Subcutaneous abdominal adipose tissue (tissue), 5 donors: ENCODE measurements around the gene NAT14.

Experiments
- H3K27ac ChIP-seq: one replicate; pipeline ENCODE4 v1.7.0; 2013; ENCODE audit warnings: low read depth, mild to moderate bottlenecking, inconsistent platforms, low read length, moderate library complexity
- H3K27me3 ChIP-seq, 5 donors: one replicate each; pipeline ENCODE4 v1.7.0; 2013; ENCODE audit warnings: low read length in 5 of 5, inconsistent platforms in 1 of 5; ENCODE audit not compliant: control insufficient read depth in 5 of 5, insufficient read depth in 4 of 5
- H3K36me3 ChIP-seq, 5 donors: one replicate each; pipeline ENCODE4 v1.7.0; 2013; ENCODE audit warnings: low read length in 5 of 5; ENCODE audit not compliant: control insufficient read depth in 5 of 5, insufficient read depth in 5 of 5
- H3K4me1 ChIP-seq, 5 donors: one replicate each; pipeline ENCODE4 v1.7.0; 2013; ENCODE audit warnings: low read length in 5 of 5, mild to moderate bottlenecking in 3 of 5, moderate library complexity in 1 of 5; ENCODE audit not compliant: control insufficient read depth in 5 of 5, insufficient read depth in 5 of 5
- H3K4me3 ChIP-seq, 5 donors: one replicate each; pipeline ENCODE4 v1.7.0; 2013; ENCODE audit warnings: low read length in 5 of 5, low read depth in 1 of 5
- H3K9ac ChIP-seq, 5 donors: one replicate each; pipeline ENCODE4 v1.7.0; 2013; ENCODE audit warnings: low read length in 5 of 5, mild to moderate bottlenecking in 4 of 5, moderate library complexity in 3 of 5
- H3K9me3 ChIP-seq, 5 donors: one replicate each; pipeline ENCODE4 v1.7.0; 2013; ENCODE audit warnings: low read length in 5 of 5; ENCODE audit not compliant: control insufficient read depth in 5 of 5
- donor health status: healthy.
- donor health status: healthy.
- donor health status: healthy.
- donor health status: healthy.
- donor health status: healthy.

NAT14 gene

DNA sequence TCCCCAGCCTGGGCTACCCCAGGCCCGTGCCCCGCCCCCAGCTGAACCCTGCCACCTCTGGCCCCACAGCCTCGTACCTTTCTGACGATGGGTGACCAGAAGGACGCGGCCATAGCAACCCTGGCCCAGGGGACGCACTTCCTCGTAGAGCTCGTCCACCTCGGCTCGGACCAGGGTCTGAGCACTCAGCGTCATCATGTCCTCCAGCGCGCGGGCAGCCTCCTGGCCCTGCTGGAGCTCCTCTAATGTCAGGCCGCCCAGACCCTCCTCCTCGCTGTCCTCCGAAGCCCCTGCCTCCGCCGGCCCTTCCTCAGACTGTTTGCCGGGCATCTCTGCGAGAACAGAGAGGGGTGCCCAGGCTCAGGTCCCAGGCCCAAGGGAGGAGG is 51.0 kb downstream of the NAT14 start:
- no peak overlapping the region for H3K4me3 ChIP-seq

DNA sequence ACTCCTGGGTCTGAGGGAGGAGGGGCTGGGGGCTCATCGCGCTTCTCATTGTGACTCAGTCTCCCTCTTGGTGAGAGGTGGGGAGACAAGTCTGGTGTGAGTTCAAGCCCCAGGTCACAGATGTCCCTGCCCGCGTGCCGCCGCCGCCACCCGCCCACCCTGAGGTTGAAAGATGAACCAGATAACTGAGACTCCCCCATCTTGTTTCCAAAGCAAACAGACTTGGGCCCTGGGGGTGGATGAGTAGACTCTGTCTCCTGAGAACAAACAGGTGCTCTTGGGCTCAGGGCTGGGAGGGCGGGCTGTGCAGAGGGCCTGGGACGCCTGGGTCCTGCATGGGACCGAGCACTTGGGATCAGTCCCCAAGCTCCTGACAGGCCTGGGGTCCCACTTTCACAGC is 51.4 kb downstream of the NAT14 start:
- Histone ChIP-seq H3K4me3 (no peak overlapping the region), H3K9ac (no peak overlapping the region), H3K9me3 (no peaks in the 10 kb centered on the region), H3K27ac (no peak overlapping the region), H3K4me1 (peaks cover 0 to 6% (median 0%) of the 10 kb centered on the region in 5 donors), H3K27me3 (peaks cover 0 to 2% (median 0%) of the 10 kb centered on the region in 5 donors), H3K36me3 (no peaks in the 10 kb centered on the region)

More for the DNA sequence above, 51.0 kb downstream of the NAT14 start:
- peaks cover 0 to 4% (median 2%) of the 10 kb centered on the region in 5 donors for H3K27me3 ChIP-seq
- no peak overlapping the region for H3K9ac ChIP-seq
- no peaks in the 10 kb centered on the region for H3K9me3 ChIP-seq
- H3K27ac ChIP-seq = no peak overlapping the region
- peaks cover 0 to 6% (median 0%) of the 10 kb centered on the region in 5 donors for H3K4me1 ChIP-seq
- no peaks in the 10 kb centered on the region for H3K36me3 ChIP-seq
